GM10847 (cell line): Measurements from ENCODE around the gene C12orf56.

Experiments
- POLR2A ChIP-seq: IDR thresholded peaks from 2 replicates; pipeline ENCODE4 v1.6.1; 2011; ENCODE audit not compliant: insufficient read length; ENCODE audit errors: extremely low read depth

The C12orf56 gene, protein sequence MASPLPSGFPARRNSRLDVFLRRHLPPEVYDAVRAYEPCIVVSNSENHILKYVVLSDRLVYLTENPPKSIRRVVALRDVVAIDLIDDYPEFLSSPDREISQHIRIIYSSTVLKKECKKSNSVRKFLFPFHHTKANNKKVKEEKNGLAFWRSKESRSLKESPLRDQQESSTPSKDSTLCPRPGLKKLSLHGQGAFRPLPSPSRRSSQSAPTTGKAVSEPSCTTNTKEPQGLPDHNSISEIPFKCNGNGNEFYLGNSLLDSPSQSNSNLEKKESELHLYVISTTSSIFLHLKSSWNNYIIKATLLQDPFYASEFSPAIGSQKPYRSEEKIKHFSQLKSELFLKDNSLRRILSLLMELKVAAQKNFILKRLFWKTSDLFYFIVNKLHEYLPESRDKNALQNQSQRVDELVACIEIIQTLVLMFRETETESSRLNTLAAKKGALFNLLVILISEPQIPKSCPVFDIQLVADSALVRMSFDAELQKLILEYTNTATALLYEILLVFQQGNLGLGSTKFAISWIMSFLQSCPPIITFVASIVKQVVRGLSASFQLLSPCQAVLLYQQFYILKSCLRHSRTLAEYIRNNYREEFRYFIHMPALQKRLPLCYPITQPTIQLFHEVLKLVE

DNA sequence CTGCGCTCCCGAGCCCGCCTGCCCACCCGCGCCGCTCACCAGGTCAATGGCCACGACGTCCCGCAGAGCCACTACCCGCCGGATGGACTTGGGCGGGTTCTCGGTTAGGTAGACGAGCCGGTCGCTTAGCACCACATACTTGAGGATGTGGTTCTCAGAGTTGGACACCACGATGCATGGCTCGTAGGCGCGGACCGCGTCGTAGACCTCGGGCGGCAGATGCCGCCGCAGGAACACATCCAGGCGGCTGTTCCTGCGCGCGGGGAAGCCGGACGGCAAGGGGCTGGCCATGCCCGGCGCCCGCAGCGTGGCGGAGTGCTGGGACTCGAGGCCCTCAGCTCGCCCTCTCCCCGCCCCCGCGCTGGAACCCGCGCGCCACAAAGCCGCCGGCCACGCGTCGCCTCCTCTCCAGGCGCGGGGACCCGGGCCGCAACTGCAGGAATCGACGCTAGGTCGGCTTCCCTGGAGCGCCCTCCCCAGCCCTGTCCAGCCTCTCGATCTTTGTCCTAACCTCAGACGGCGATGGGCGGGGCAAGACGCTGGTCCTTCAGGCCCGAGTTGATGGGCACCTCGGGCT, at the start of gene C12orf56:
Gene C12orf56 (minus strand): TSS at position 484 of the 577 bp plus-strand sequence. CDS start 193 bp downstream, at position 291.
- TF ChIP-seq POLR2A: no peak

DNA sequence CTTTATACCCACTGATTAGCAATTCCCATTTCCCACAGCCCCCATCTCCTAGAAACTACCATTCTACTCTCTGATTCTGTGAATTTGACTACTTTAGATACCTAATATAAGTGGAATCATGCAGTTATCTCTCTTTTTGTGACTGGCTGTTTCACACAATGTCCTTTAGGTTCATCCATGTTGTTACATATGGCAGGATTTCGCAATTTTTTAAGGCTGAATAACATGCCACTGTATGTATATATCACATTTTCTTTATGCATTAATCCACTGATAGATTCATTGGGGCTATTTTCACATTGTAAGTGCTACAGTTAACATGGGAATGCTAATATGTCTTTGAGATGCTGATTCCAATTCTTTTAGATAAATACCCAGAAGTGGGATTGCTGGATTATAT, 49.5 kb upstream of the C12orf56 start:
- TF ChIP-seq POLR2A: no peak

DNA sequence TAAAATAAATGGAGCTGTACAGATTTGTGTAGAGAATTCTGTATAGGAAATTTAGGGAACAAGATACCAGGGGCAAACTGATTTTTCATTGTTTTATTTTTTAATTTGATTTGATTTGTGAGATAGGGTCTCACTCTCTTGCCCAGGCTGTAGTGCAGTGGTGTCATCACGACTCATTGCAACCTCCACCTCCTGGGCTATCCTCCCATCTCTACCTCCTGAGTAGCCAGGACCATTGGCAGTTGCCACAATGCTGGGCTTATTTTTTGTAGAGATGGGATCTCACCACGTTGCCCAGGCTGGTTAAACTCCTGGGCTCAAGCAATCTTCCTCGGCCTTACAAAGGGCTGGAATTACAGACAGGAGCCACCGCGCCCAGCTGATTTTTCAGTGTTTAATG, 43.4 kb upstream of the C12orf56 start:
- no peak for TF ChIP-seq POLR2A

DNA sequence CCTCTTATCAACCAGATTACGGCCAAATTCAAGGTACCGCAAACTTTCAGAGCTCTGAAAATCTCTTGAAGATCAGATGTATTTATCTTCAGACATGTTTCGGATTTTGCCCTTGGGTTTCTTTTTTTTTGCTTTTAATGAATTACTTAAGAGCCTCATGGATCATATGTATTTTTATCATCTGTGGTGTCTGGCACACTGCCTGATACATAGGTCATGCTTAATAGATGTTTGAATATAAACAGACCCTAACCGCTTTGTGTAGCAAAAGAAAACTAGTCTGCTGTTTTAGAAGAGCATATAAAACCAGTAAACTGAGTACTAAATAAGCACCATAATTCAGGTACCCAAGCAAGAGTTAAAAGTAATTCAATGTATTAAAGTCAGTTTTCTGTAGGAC, 41.2 kb upstream of the C12orf56 start:
- no peak for TF ChIP-seq POLR2A

DNA sequence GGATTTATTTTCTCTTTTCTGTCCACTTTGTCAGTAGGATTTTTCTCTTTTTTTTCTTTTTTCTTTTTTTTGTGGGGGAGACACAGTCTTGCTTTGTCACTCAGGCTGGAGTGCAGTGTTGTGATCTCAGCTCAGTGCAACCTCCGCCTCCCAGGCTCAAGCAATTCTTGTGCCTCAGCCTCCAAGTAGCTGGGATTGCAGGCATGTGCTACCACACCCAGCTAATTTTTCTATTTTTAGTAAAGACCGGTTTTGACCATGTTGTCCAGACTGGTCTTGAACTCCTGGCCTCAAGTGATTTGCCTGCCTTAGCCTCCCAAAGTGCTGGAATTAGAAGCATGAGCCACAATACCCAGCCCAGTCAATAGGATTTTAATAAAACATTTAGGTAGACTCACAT, 40.3 kb upstream of the C12orf56 start:
- TF ChIP-seq POLR2A: no peak

DNA sequence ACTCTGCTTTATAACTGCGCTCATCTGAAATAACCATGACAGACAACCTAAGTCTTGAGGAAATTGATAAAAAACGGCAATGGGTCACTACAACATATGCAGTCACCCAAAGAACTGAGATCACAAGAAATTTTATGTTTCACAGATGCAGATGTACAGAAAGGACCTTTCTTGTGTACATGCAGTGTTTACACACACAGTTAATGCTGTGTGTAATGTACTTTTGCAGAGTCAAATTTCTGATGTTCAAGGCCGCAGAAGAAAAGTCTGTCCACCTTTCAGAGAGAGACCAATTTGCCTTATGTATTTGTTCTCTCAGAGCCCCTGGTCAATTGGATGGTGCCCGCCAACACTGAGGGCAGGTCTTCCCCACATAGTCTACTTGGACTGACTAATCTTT, 38.4 kb upstream of the C12orf56 start:
- no peak for TF ChIP-seq POLR2A

DNA sequence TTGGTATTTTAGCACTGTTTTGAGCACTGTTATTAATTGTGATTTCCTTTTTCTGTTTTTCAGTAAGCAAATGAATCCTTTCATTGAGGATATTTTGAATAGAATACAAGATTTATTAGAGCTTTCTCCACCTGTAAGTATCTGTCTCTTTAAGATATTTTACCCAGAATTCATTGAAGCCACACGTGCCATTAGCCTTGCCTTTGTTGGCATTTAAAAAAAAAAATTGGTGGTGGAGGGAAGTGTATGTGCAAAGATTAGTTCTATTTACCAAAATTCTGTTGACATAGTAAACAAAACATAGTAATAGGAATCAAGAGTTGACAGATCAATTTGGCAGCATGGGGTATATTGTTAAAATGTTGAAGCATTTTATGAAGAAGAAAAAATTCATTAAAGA, 37.4 kb upstream of the C12orf56 start:
- no peak for TF ChIP-seq POLR2A

DNA sequence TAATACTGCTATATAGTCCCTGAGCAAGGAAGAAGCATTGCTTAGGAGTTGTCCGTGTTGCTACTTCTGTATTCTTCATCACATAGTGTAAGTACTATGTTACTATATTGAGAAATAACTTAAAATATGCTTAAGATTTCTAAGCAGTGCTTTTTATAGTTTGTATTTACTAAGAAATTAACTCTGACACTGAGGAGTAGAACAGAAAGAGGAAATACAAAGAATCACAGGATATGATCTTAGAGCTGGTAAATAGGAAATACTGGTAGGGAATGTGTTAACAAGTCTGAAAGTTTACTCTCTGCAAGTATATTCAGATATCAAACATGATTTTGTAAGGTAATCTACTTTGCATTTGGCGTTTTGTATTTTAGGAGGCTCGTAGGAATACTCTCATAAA, 29.1 kb upstream of the C12orf56 start:
- TF ChIP-seq POLR2A: no peak

DNA sequence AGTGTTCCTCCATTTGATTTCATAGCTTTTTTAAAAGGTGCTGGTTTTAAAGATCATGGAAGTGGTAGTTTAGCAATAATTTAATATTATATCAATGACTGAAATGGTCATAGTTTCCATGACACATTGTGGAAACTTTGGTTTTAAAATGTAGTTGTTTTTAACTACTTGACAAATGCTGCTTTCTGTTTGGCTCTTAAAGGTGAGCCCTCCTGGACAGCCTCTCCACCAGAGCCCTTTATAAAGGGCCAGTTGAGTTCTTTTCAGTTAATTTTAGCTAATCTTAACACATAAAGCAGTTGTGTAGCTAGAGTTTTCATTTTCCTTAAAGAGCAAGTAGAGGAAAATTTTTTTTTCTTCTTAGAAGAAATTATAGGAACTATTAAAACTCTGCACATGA, 27.7 kb upstream of the C12orf56 start:
- TF ChIP-seq POLR2A: no peak

DNA sequence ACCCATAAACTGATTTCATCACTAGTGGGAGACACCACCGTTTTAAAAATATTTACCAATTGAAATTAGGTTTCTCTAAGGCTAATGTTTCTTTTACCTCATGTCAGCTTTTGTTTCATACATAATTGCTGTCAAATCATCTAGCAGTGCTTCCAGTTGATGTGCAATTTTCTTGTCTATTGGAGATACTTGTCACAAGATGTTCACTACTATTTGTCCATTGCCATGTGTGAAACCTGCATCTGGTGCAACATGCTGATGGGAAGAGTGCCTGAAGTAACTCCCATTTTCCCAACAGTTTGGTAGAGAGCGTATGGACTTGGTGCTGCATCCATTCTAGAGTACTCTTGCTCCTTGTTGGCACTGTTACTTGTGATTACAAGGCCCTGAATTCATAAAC, 23.3 kb upstream of the C12orf56 start:
- TF ChIP-seq POLR2A: no peak

DNA sequence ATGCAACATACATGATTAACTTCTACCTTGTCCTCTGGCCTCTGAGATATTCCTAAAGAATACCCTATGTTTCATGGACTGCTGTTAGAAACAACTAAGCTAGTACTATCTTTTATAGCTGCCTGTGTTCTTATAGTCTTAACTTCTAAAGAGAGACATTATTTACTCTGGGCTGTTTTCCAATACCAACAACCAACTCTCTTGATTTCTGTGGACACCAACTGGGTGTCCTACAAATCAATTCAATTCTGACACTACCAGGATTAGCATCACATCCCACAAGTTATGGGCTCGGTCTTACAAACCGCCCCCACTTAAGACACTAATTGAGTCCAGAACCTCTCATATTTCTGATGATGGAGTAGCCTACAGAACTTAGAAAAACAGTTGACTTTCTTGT, 21.9 kb upstream of the C12orf56 start:
- no peak for TF ChIP-seq POLR2A

DNA sequence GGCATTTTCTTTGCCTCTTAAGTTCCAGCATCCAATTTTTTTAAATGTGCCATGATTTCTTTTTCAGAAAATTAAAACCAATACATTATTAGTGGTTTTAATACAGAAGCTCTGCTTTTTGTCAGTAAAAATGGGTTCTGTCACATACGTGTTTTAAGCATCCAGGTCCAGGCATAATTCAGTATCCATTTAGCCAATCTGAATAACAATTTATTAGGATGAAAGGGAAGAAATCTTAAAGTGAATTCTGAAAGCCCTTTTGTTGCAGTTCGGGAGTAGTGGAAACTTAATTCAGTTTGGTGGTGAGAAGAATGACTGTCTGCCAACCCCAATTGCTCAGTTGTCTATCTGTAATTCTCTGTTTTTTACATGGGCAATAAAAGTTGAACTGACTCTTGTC, 20.9 kb upstream of the C12orf56 start:
- TF ChIP-seq POLR2A: no peak

DNA sequence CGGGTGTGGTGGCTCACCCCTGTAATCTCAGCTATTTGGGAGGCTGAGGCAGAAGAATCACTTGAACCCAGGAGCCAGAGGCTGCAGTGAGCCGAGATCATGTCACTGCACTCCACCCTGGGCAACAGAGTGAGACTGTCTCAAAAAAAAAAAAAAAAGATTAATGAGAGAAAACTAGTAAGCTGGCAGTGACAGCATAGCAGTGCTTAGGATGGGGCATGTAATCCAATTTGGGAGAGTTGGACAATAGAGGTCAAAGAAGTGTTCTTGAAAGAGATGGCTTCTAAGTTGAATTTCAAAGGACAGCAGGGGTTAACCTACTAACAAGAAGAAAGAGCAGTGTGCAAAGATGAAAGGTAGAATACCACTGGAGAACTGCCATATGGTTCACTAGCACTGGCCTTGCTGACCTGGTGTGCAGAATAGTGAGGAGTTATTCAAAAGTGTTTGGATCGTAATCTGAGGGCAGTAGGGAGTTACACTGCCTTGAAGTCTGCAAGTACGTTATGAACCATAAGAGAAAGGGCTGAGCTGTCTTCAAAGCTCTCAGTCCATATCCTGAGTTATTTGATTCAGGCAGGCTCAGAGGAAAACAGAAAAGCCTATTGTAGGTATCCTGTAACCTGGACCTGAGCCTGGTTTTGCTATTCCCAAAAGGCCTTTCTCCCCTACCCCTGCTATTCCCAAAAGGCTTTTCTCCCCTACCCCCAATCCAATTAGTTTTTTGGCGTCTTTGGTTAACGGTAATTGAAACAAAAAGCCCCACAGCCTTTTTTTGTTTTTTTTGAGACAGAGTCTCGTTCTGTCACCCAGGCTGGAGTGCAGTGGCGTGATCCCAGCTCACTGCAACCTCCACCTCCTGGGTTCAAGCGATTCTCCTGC, 17.0 kb upstream of the C12orf56 start:
- no peak for TF ChIP-seq POLR2A

DNA sequence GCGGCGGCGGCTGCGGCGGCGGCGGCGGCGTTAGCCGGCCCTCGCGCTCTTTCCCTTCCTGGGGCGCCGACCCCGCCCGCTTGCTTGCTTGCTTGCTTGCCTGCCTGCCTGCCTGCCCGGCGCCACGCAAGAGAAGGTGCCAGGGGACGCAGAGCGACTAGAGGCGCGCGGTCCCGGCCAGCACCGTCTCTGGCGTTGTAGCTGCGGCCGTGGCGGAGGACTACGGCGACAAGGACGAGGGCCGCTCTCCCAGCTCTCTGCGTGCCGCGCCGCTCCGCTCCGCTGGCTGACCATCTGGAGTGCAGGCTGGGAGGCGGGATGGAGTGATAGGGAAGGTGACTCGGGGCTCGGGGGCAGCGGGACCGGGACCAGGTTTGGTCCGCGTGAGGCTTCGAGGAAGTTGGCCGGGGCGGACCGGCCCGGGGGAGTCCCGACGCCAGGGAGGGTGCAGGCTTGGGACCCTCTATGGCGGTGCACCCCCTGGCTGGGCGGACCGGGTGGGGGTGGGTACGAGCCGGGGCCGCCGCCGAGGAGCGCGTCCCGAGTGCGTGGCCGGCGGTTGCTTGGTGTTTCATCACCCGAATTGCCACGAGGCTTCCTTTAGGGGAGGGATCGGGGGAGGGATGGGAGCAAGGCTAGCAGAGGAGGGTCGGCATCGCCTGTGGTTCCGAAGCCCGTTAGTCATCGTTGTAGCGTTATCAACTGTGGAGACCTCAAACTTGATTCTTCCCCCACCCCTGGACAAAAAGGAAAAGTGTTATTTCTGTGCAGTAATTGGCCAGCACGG, 14.1 kb upstream of the C12orf56 start:
- TF ChIP-seq POLR2A: no peak

DNA sequence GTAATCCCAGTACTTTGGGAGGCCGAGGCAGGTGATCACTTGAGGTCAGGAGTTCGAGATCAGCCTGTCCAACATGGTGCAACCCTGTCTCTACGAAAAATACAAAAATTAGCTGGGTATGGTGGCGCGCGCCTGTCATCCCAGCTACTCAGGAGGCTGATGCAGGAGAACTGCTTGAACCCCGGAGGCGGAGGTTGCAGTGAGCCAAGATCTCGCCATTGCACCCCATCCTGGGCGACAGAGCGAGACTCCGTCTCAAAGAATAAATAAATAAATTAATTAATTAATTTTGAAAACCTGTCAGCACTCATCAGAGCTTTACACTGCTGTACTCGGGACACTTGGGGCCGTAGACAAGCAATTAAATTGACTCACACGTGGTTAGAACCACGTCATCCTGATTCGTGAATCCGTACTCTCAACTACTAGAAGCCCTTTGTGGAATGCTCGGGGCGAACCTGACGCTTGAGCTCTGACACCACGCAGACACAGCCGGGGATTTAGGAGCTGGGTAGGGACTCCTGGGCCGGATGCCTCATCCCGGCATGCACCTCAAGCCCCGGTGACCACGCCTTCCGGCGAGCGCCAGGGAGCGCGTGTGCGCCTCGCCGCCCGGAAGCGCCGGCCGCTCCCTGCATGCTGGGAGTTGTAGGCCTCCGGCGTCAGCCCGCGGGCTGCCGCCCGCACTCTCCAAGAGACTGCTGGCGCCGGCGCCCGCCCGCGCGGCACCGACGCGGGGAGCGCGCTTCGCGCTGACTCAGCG, 13.3 kb upstream of the C12orf56 start, which contains the start of gene XPOT:
Gene XPOT (plus strand): TSS at position 686 of the 763 bp plus-strand sequence. CDS start 5,644 bp downstream, outside the sequence.
- peak; percentile 93 for TF ChIP-seq POLR2A
